SK-MEL-5 (cell line): Measurements from ENCODE around the gene SCFD1. TPM values are rescaled to one million over a fixed set of nuclear protein-coding genes. Genes with fewer than 3 reads are reported as not detected.

Experiments
- DNase-seq: peaks from one replicate; pipeline ENCODE4 v3.0.0-alpha.2; 2016; ENCODE audit warnings: low read depth, low spot score
- in situ Hi-C: cut with HindIII; loops from 2 replicates; pipeline ENCODE4 v1.10.0; 2016; ENCODE audit warnings: low sequenced_read_pairs, high pct_unique_total_duplicates, low pct_unique_long_range_greater_than_20kb
- total RNA-seq: library from RNA; depleted of rRNA; stranded (reverse); fragments of >200 nt; shearing (Covaris generic); gene quantifications from 2 replicates; pipeline ENCODE4 v1.2.3, GENCODE V29; 2014

The SCFD1 gene
- total RNA-seq, 1 experiment from 2014 or later, result 76.5 TPM

DNA sequence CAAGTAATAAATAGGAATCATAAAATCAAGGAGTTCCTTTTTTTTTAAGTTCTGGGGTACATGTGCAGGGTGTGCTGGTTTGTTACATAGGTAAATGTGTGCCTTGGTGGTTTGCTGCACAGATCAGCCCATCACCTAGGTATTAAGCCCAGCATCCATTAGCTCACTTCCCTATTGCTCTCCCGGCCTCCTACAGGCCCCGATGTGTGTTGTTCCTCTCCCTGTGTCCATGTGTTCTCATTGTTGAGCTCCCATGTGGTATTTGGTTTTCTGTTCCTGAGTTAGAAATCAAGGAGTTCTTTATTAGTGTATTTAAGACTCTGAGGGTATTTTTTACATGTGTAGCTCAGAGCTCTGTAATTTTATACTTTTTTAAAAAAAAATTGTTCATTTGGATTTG is 86.0 kb downstream of the SCFD1 start:
- in situ Hi-C loops, result no loop called here
- peak; percentile 17 for DNase-seq

DNA sequence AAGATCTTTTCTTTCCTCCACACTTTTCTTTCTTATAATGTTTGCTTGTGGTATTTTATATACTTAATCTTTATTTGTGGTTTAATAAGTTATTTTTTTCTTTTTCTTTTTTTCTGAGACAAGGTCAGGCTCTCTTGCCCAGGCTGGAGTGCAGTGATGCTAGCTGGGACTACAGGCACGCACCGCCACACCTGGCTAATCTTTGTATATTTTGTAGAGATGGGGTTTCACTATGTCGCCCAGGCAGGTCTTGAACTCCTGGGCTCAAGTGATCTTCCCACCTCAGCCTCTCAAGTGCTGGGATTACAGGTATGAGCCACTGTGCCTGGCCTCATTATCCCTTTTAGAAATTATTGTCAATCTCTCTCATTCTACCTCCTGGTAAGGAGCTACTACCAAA is 87.1 kb downstream of the SCFD1 start:
- DNase-seq, result no peak
- in situ Hi-C loops, result no loop called here

DNA sequence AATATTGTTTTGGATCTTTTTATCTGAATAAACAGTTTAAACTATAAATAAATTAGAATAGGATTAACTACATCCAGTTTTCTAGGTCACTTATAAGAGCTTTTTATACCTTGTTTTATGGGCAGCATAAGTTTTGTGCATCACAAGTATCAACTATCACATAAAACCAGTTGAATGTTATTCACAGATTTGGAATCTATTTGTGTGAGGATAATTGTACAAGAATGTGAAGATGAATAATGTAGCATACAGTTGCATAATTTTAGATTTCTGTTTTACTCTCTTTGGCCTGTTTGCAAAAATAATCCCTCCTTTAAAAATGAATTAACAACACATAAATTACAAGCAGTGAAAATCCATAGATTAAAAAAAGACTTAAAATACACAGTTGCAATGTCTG is 88.8 kb downstream of the SCFD1 start:
- DNase-seq, result no peak
- in situ Hi-C loops, result no loop called here

DNA sequence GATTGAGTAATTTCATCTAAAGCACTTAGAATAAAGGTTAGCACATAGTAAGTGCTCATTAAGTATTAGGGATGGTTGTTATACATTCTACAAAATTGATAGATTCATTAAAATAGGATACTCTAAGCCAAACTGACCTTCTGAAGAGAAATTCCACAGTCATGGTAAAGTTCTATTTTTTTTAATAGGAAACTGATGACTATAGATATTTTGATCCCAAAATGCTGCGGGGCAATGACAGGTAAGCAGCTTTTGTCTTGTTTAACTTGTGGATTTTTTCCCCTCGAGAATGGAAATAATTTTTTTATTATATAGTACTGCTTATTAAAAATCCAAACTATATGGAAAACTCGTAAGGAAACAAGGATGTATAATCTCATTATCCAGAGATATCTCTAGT is 97.0 kb downstream of the SCFD1 start:
- in situ Hi-C loops, result no loop called here
- DNase-seq, result no peak

DNA sequence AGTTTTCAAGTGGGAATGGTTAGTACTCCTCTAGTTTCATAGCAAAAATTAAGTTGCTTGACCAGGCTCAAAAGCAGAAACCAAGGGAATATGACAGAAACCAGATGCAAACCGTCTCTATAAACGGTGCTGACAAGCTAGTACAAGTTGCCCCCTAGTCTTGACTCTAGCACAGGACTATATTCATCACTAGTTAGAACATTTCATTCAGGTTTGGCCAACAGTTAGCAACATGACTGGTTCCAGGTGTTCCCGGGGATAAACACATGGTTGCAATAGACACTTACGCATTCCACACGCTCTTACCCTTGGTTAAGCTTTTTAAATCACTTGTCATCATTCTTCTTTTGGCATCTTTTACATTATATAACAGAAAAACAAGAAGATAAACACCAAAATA is 103.6 kb downstream of the SCFD1 start:
- DNase-seq, result no peak
- in situ Hi-C loops, result no loop called here

DNA sequence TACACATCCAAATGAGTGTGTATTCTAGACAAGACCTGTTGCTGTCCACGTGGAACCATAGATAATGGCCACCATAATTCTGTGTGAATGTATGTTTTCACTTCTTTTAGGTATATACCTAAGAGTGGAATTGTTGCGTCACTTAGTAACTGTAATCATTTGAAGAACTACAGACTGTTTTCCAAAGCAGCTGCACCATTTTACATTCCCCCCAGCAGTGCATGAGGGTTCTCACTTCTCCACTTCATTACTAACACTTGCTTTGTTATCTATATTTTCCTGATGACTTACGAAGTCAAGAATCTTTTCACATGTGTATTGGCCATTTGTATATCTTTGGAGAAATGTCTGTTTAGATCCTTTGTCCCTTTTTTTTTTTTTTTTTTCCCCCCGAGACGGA is 106.4 kb downstream of the SCFD1 start:
- in situ Hi-C loops, result no loop called here
- no peak for DNase-seq

DNA sequence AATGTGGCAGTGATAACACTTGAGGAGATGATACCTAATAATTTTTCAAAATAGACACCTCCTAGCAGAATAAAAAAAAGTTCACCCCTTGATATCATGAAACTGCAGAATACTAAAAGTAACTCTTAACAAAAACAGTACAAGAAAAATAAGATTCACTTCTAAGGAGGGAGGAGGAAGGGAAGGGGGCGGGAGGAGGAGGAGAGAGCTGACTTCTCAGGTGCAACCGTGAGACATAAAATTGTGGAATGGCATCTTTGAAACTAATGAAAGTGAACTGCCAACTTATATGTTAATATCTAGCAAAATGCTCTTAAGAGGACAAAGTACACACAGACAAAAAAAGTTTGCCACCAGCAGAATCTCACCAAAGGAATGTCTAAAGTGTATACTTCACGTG is 115.8 kb downstream of the SCFD1 start:
- no peak for DNase-seq
- in situ Hi-C loops, result no loop called here

DNA sequence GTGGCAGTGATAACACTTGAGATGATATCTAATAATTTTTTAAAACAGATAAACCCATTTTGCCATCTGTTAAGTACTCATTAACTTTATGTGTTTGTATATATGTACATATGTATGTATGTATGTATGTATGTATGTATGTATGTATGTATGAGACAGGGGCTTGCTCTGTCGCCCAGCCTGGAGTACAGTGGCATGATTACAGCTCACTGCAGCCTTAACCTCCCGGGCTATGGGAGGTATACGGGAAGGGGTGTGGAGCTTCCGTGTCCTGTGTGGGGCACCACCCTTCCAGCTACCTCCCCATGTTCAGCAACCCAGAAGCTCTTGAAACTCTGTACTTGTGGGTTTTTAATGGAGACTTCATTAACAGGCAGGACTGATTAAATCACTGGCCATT is 116.9 kb downstream of the SCFD1 start:
- in situ Hi-C loops, result no loop called here
- DNase-seq, result no peak

DNA sequence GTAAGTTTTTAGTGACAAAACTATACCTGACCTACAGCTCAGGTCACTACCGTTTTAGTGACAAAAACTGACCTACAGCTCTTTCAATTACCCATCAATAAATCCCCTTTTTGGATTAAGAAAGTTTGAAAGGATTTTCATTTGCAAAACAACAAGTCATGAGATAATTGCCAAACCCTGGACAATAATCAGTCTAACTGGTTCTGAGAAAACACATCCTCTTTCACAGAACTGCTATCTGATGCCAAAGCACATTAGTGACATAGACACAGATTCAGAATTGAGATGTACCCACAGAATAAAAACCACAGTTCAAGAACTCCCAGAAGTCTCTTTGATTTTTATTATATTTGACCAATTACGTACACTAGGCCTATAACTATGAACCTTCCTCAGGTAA is 126.2 kb downstream of the SCFD1 start:
- in situ Hi-C loops, result no loop called here
- no peak for DNase-seq

DNA sequence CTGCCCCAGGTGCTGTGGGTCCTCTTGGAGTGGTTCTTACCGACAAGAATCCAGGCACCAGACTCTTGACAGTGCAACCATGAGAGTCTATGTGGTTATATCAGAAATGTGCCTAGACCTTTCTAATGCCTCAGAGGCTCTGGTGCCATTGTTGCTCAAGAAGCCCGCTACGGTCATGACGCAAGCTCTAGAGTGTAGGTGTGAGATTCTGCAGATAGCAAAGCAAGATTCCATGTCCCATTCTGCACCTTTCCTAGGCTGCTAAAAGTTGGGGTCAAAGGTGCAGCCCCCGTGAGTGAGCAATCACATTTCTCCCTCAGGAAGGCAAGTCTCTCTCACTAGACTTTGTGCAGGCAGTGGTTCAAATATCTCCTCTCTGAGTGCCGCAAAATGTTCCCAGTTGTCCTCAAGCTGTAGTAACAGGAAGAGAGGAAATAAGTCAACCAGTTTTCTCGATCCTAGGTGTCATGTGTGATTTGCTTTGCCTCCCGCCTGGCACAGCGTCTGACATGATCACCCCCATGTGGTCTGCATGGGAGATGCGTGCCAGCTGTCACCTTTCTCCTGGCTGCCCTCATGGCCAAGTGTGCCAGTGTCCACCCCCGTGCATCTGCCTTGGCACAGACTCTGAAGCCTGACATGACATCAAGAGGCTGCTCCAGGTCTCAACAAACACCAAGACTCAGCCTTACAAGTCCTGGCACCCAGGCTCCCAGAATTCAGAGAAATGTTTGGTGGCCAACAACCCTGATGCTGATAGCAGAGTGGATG is 129.7 kb downstream of the SCFD1 start:
- in situ Hi-C loops, result no loop called here
- no peak for DNase-seq

DNA sequence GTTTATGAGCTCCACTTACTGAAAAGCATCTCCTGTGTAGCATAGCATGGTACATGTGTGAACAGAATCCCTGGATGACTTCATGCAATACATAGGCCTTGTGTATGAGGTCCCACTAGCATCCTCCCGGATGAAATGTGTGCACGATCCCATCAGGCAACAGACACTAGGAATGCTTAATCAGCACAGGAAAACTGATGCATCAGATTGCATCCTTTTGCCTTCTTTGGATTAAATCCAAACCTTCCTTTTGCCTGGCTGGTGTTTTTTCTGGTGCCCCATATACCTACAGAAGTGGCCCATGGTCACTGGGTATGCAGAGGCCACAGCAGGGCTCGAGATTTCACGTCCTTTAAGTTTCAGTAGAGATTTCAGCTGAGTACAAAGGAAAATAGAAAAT is 131.3 kb downstream of the SCFD1 start:
- in situ Hi-C loops, result no loop called here
- no peak for DNase-seq

DNA sequence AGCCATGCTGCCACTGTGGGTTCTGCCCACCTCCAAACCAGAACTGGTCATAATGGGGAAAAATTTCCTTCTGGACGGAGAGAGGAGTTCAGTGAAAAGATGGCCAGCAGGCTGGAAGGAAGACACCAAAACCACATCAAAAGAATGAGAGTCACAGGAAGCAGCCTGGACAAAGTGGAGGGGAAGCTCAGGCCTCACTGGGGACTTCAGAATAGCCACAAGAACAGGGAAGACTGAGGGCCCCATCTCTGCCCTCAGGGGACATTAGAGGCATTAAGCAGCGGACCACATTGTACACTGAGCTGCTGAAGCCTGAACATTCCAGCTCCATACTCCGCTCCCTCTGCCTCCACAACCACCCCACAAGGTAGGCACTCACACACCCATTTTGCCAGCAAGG is 132.7 kb downstream of the SCFD1 start:
- no peak for DNase-seq
- in situ Hi-C loops, result no loop called here

DNA sequence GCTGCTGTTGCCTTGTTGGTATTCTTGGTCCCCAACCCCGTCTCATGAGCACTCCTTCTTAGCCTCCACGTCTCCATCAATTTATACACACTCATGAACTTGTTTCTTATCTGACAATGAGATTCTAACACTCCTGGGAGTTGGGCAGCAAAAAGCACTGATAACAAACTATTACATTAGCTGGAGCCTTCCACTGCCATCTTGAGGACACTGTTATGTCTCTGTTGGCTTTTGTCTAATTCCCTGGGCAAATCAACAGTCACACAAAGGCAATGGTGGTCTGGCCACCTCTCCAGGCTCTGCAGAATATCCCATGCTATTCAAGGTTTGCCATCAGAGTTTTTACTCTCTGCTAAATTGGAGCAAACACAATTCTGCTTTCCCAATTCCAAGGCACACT is 134.5 kb downstream of the SCFD1 start:
- in situ Hi-C loops, result no loop called here
- peak; percentile 6 for DNase-seq

DNA sequence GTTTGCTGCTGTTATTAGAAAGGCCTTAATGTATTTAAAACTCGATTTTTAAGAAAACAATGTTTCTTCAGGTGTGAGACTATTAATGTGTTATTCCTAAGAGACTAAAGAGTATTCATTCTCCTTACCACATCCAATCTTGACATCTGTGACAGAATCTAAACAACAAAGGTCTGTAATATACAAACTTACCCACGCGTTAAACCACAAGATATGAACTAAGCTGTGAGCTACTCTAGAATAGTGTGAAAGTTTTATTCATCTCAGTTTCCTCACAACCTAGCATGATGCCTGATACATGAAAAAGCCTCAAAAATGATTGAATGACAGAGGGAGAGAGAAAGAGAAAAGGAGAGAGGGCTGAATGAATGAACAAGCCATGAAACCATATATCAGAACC is 135.0 kb downstream of the SCFD1 start:
- DNase-seq, result no peak
- in situ Hi-C loops, result no loop called here

DNA sequence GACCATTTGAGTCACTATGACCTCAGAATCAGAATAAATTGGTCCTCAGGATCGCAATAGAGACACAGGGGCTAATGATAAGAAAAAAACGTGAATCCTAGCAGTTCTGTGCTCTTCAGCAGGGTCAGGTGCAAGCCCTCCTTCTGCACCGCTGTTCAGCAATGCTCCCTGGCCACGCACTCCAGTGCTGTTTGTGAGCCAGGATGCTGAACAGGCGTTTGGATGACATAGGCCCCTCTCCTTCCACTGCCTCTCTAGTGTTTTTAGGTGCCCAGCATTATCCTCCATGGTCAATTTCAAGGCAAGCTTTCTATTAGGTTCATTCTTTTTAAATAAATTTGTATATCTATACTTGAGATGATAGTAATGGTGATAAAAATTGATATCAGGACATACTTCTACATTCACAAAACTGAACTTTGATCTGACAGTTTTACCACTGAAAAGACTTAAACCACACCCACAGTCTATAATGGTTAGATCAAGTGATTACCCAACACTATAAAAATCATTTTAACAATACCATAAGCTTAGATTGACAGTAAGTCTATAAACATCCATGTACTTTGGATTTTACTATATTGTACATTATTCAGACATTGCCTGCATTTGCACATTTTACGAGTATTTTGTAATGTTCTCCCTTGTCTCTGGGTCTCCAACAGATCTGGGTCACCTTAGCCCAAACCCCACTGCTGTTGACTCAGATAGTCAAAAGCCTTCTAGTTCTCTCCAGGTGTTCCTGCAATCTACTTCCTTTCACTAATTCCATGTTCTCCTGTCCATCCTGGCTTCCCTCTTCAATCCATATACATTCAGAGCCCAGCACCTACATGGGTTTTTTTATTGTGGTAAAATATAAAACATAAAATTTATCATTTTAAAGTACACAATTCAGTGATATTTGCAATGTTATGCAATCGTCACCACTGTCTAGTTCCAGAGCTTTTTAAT is 137.3 kb downstream of the SCFD1 start:
- in situ Hi-C loops, result no loop called here
- no peak for DNase-seq

DNA sequence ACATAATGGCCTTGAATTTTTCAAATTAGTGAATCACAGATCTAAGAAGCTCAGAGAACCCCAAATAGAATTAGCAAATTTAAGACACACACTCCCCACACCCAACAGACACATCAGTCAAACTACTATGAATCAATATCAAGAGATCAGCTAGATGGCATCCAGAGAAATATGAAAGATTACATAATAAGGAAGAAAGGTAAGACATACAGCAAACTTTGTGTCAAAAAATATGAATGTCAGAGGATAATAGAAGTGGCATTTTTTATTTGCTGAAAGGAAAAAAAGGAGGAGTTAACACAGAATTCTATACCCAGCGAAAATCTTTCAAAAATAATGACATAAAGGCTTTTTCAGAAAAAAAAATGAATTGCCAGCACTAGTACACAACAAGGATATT is 141.8 kb downstream of the SCFD1 start:
- in situ Hi-C loops, result no loop called here
- DNase-seq, result no peak

DNA sequence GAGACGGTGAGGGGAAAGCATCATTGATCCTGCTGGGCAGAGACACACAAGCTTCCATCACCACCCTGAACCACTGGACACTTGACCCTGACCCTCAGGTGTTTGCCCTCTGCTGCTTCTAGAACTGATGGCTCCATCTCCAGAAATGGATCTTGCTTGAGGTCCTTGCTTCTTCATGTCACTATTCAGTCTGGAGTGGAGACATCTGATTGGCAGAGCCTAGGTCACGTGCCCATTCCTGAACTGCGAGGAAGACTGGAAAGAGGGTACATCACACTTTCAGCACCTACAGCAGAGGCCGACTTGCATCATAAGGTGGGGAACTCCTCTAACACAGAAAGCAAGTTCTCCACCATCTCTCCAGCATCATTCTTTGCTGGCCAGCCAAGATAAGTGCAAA is 145.5 kb downstream of the SCFD1 start:
- no peak for DNase-seq
- in situ Hi-C loops, result no loop called here

DNA sequence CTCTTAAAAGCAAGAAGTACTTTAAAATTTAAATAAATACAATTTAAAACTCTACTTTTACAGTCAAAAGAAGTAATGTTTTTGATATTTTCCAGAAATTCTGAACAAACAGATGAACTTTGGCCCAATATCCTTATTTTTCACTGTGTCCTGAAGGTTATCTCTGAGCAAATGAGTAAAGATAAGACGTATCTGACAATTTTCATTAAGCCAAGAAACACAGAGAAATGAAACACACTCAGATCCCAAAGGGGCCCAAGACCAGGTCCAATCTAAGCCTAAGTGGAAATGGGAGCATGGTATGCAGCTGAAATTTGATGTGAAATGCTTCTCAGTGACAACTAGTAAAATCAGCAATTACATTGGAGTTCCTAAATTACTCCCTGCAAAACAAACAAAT is 146.7 kb downstream of the SCFD1 start:
- DNase-seq, result no peak
- in situ Hi-C loops, result no loop called here

DNA sequence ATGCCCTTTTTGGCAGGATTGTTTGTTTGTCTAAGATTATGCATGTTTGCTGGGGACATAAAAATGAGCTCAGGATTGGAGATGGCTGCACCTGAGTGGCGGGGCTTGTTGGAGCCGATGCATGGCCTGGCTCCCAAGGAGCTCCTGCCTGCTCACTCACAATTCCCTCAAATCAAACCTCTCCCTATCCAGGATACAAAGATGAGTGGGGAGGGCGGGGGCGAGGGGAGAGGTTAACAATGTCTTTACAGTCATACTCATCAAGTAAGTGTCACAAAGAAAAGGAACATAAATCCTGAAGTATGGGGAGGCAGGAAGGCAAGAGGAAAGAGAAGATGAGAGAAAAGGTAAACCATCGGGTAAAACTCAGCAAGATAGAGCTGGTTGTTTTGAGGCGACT is 148.3 kb downstream of the SCFD1 start:
- in situ Hi-C loops, result no loop called here
- DNase-seq, result no peak
